SH-SY5Y (cell line): ENCODE measurements around the gene UBAP1.

Source experiments
- GATA2 ChIP-seq: IDR thresholded peaks from 2 replicates; pipeline ENCODE4 v1.6.1; 2011; ENCODE audit warnings: mild to moderate bottlenecking, low read depth, low read length
- GATA3 ChIP-seq: IDR thresholded peaks from 2 replicates; pipeline ENCODE4 v1.6.1; 2011; ENCODE audit warnings: low read depth, mild to moderate bottlenecking, low read length, moderate library complexity

DNA sequence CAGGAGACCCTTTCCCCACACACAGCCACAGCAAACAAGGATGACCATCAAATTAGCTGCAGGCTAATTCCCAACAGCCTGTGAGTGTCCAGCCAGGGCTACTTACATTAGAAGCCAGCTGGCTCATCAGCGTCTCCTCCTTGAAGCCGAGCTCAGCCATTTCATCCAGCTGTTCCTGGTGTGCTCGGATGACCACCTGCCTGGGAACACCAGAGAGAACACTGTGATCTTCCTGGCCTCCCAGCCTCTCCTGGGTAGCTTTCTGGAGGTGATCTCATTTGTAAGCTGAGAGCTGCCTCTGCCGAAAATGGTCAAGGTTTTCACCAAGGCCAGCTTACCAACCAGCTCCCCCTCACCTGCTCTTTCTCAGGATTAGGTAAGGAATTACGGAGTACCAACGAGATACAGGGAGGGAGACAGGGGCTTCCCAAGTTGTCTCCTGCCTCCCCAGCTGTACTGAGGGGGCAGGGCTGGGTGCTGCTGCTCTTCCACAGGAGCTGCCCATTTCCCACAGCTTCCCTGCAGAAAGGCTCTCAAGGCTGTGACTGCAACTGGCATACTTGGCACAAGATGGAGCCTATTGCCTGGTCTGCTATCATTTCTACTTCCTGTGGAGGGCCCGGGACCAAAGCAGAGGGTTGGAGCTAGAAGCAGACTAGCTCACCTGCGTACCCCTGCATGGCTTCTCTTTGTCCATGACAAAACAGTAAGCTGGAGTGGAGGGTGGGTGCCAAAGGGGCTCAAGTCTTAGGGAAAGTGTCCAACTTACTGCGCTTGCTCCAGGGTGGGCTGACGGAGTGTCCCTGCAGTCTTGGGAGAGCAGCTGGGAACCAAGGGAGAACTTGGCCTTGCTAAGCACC, 76.4 kb downstream of the UBAP1 start:
- no peak for TF ChIP-seq GATA3
- TF ChIP-seq GATA2: no peak
